CD4-positive, alpha-beta T cell (primary cell): ENCODE measurements around the gene ITGAL. TPM values are rescaled to one million over a fixed set of nuclear protein-coding genes. Genes with fewer than 3 reads are reported as not detected.
"Not testable (repeated sequence)": the region's sequence is repeated elsewhere in the genome, so short reads cannot be mapped to it uniquely, and the experiment has no call there.

Source experiments
- ATAC-seq: fragments of 200-7000 bp; cut with Tn5 transposase; one replicate; pipeline ENCODE4 v1.10.0; 2022; ENCODE audit warnings: mild to moderate bottlenecking; ENCODE audit not compliant: poor library complexity
- CTCF ChIA-PET: fragments of 350-600 bp; sonication (Branson Sonifier 250); formaldehyde crosslinking; loops from one replicate; lab custom pipeline; 2021; ENCODE audit warnings: antibody characterized with exemption, inconsistent platforms; lab: Charles Lee
- POLR2A ChIA-PET: fragments of 350-600 bp; sonication (Branson Sonifier 250); formaldehyde crosslinking; loops from one replicate; lab custom pipeline; 2021; ENCODE audit warnings: antibody characterized with exemption, inconsistent platforms; lab: Charles Lee
- DNase-seq, 14 experiments: peaks; one replicate each; pipeline ENCODE4 v3.0.0-alpha.2; 2013 to 2020; ENCODE audit warnings: mixed read lengths in 2 of 14
- H3K27ac ChIP-seq, 2 donors: one replicate each; pipeline versions ENCODE4 v1.5.1 to v1.7.0; 2013; ENCODE audit warnings: low read length in 2 of 2, low read depth in 1 of 2, mild to moderate bottlenecking in 1 of 2
- H3K27me3 ChIP-seq, 2 experiments: 1 replicate in 1 of 2; 2 replicates in 1 of 2; pipeline versions ENCODE4 v1.6.1 to v1.7.0; 2013; ENCODE audit warnings: low read length in 2 of 2, control low read depth in 1 of 2, mild to moderate bottlenecking in 1 of 2, moderate library complexity in 1 of 2; ENCODE audit not compliant: insufficient read depth in 2 of 2, control insufficient read depth in 1 of 2
- H3K36me3 ChIP-seq: one replicate; pipeline ENCODE4 v1.6.1; 2013; ENCODE audit warnings: low read length, control low read depth; ENCODE audit not compliant: insufficient read depth
- H3K4me1 ChIP-seq: one replicate; pipeline ENCODE4 v1.6.1; 2013; ENCODE audit warnings: low read length, control low read depth; ENCODE audit not compliant: insufficient read depth
- H3K4me3 ChIP-seq: one replicate; pipeline ENCODE4 v1.5.1; 2013; ENCODE audit warnings: mild to moderate bottlenecking, low read length, moderate library complexity
- H3K9me3 ChIP-seq, 2 experiments: 1 replicate in 1 of 2; 2 replicates in 1 of 2; pipeline versions ENCODE4 v1.6.1 to v1.7.0; 2013; ENCODE audit warnings: low read length in 2 of 2, mild to moderate bottlenecking in 2 of 2, control low read depth in 1 of 2, moderate library complexity in 1 of 2; ENCODE audit not compliant: control insufficient read depth in 1 of 2, insufficient read depth in 1 of 2
- H3K27ac Mint-ChIP-seq: one replicate; pipeline ENCODE4 v1.8.0; 2020; ENCODE audit warnings: mixed read lengths
- H3K27me3 Mint-ChIP-seq: one replicate; pipeline ENCODE4 v1.8.0; 2021; ENCODE audit warnings: mixed read lengths
- H3K36me3 Mint-ChIP-seq: one replicate; pipeline ENCODE4 v1.8.0; 2021; ENCODE audit warnings: low read depth, mixed read lengths
- H3K4me1 Mint-ChIP-seq: one replicate; pipeline ENCODE4 v1.8.0; 2021; ENCODE audit warnings: low read depth, mixed read lengths
- H3K4me3 Mint-ChIP-seq: one replicate; pipeline ENCODE4 v1.8.0; 2020; ENCODE audit warnings: mild to moderate bottlenecking, mixed read lengths
- H3K9me3 Mint-ChIP-seq: one replicate; pipeline ENCODE4 v1.8.0; 2020; ENCODE audit warnings: mixed read lengths
- intact Hi-C, 2 experiments: fragments of 100-400 bp; cut with DNase I in 1 of 2; cut with micrococcal nuclease in 1 of 2; formaldehyde crosslinking; loops; one replicate each; pipeline versions ENCODE4 v1.15.1 to v1.9.0; 2023 to 2025; cut with DNase I, micrococcal nuclease
- total RNA-seq, 174 experiments: library from RNA in 2 of 174; stranded (reverse) in 2 of 174; gene quantifications; one replicate each; pipeline ENCODE4 v1.2.3 and lab custom pipeline; 2021 to 2026
- TF ChIP-seq, protein P1 (sequence below): fragments of 200-600 bp; IDR thresholded peaks from one replicate; pipeline ENCODE4 v1.8.0; 2022; ENCODE audit warnings: antibody characterized with exemption, mild to moderate bottlenecking

The ITGAL gene
- total RNA-seq, 2 experiments from 2014 or later, result 186 to 187 TPM

DNA sequence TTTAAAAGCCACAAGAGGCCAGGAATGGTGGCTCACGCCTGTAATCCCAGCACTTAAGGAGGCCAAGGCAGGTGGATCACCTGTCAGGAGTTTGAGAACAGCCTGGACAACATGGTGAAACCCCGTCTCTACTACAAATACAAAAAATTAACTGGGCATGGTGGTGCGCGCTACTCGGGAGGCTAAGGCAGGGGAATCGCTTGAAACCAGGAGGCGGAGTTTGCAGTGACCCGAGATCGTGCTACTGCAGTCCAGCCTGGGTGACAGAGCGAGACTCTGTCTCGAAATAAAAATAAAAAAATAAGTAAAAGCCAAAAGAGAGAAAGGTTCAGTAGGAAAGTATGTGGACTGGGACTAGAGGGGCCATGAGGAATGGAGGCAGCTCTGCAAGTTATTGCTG is 13.1 kb upstream of the ITGAL start:
- intact Hi-C loops, result loop anchor here in 1 of 2 experiments (2.0 kb wide), 1 partner anchor 13 kb away; the partner anchor contains the start of gene ITGAL
- CTCF ChIA-PET, result interaction anchor here (1.1 to 2.1 kb wide), 3 partner anchors 10 to 50 kb away, joined by 4 to 13 read pairs (median 6); partner anchors contain the start of gene ITGAL

GRCh38 chr16:30461426-30461825 is 11.1 kb upstream of the ITGAL start:
- H3K9me3 Mint-ChIP-seq, H3K4me3 ChIP-seq, ATAC-seq, H3K4me3 Mint-ChIP-seq, H3K27ac Mint-ChIP-seq, H3K27me3 ChIP-seq, DNase-seq, H3K27me3 Mint-ChIP-seq, H3K36me3 ChIP-seq, H3K9me3 ChIP-seq, H3K27ac ChIP-seq, H3K36me3 Mint-ChIP-seq, intact Hi-C loops: not testable (repeated sequence)
- peaks cover 50% of the 10 kb centered on the region for H3K4me1 Mint-ChIP-seq
- ChIA-PET CTCF (interaction anchor here (1.0 to 1.2 kb wide), 2 partner anchors 12 to 16 kb away, joined by 3 to 6 read pairs; no protein-coding TSS in a partner anchor), POLR2A (interaction anchor here (0.7 to 7.9 kb wide), 3 partner anchors 10 to 31 kb away, joined by 3 to 170 read pairs (median 4); partner anchors contain the start of genes DCTPP1 and ITGAL)
- H3K4me1 ChIP-seq, result peaks cover 48% of the 10 kb centered on the region

More for the DNA sequence above, 13.1 kb upstream of the ITGAL start:
- Histone ChIP-seq H3K36me3 (no peaks in the 10 kb centered on the region), H3K27ac (peak overlapping the region; percentile 53 to 61), H3K9me3 (no peaks in the 10 kb centered on the region), H3K4me1 (peaks cover 41% of the 10 kb centered on the region), H3K4me3 (no peak overlapping the region), H3K27me3 (no peaks in the 10 kb centered on the region)
- TF ChIP-seq, protein P1, sequence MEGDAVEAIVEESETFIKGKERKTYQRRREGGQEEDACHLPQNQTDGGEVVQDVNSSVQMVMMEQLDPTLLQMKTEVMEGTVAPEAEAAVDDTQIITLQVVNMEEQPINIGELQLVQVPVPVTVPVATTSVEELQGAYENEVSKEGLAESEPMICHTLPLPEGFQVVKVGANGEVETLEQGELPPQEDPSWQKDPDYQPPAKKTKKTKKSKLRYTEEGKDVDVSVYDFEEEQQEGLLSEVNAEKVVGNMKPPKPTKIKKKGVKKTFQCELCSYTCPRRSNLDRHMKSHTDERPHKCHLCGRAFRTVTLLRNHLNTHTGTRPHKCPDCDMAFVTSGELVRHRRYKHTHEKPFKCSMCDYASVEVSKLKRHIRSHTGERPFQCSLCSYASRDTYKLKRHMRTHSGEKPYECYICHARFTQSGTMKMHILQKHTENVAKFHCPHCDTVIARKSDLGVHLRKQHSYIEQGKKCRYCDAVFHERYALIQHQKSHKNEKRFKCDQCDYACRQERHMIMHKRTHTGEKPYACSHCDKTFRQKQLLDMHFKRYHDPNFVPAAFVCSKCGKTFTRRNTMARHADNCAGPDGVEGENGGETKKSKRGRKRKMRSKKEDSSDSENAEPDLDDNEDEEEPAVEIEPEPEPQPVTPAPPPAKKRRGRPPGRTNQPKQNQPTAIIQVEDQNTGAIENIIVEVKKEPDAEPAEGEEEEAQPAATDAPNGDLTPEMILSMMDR, result no peak
- POLR2A ChIA-PET, result interaction anchor here (0.7 to 7.9 kb wide), 21 partner anchors 10 to 276 kb away, joined by 3 to 170 read pairs (median 7); partner anchors contain the start of genes CORO1A, DCTPP1, ITGAL and SEPHS2
- Mint-ChIP-seq H3K27ac (peak overlapping the region; percentile 91), H3K36me3 (no peaks in the 10 kb centered on the region), H3K27me3 (no peaks in the 10 kb centered on the region), H3K9me3 (no peaks in the 10 kb centered on the region), H3K4me3 (no peak overlapping the region), H3K4me1 (peaks cover 49% of the 10 kb centered on the region)
- DNase-seq (no peak), ATAC-seq (no peak)

DNA sequence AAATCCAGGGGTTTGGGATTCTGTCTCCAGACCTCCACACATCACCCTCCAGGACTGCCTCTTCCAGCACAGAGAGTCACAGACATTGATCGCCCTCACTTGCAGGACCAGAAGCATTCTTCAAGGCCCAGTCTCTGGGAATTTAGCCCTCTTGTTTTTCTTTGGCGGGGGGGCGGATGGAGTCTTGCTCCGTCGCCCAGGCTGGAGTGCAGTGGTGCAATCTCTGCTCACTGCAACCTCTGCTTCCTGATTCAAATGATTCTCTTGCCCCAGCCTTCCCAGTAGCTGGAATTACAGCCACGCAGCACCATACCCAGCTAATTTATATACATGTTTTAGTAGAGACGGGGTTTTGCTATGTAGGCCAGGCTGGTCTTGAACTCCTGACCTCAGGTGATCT is 8.5 kb upstream of the ITGAL start:
- Histone ChIP-seq H3K27ac (no peak overlapping the region), H3K27me3 (no peaks in the 10 kb centered on the region), H3K36me3 (no peaks in the 10 kb centered on the region), H3K4me3 (no peak overlapping the region), H3K9me3 (no peaks in the 10 kb centered on the region), H3K4me1 (peaks cover 26% of the 10 kb centered on the region)
- ChIA-PET CTCF (no interaction called here), POLR2A (interaction anchor here (2.0 kb wide), 1 partner anchor 9 kb away, joined by 7 read pairs; the partner anchor contains the start of gene ITGAL)
- no peak overlapping the region for H3K4me3 Mint-ChIP-seq
- no peaks in the 10 kb centered on the region for H3K27me3 Mint-ChIP-seq
- TF ChIP-seq, protein P1, result no peak
- no peaks in the 10 kb centered on the region for H3K36me3 Mint-ChIP-seq
- H3K27ac Mint-ChIP-seq, result no peak overlapping the region
- H3K9me3 Mint-ChIP-seq, result no peaks in the 10 kb centered on the region
- peaks cover 34% of the 10 kb centered on the region for H3K4me1 Mint-ChIP-seq
- ATAC-seq (no peak), DNase-seq (no peak)
- intact Hi-C loops, result no loop called here
